Nephron (organoid): ENCODE measurements around the gene SDSL.

Experiments
- H3K27ac Mint-ChIP-seq, 3 experiments: 2 replicates each; pipeline ENCODE4 v1.8.0; 2020; ENCODE audit warnings: mixed read lengths in 3 of 3, mild to moderate bottlenecking in 2 of 3, moderate library complexity in 1 of 3
- H3K27me3 Mint-ChIP-seq: 2 replicates; pipeline ENCODE4 v1.8.0; 2021; ENCODE audit warnings: low read depth, mild to moderate bottlenecking, moderate library complexity, mixed read lengths
- H3K36me3 Mint-ChIP-seq: 2 replicates; pipeline ENCODE4 v1.8.0; 2020; ENCODE audit warnings: low read depth, mixed read lengths
- H3K4me1 Mint-ChIP-seq: 2 replicates; pipeline ENCODE4 v1.8.0; 2020; ENCODE audit warnings: mixed read lengths
- H3K4me3 Mint-ChIP-seq, 3 experiments: 2 replicates each; pipeline ENCODE4 v1.8.0; 2020; ENCODE audit warnings: mild to moderate bottlenecking in 3 of 3, mixed read lengths in 3 of 3, moderate library complexity in 2 of 3
- H3K9me3 Mint-ChIP-seq: 2 replicates; pipeline ENCODE4 v1.8.0; 2020; ENCODE audit warnings: mixed read lengths
- TF ChIP-seq, protein P1 (sequence below), 3 experiments: fragments of 200-600 bp; sonication (generic); IDR thresholded peaks; one replicate each; pipeline ENCODE4 v1.5.0; 2021; ENCODE audit warnings: antibody characterized with exemption in 3 of 3; ENCODE audit not compliant: unreplicated experiment in 3 of 3

Gene SDSL

GRCh38 chr12:113440336-113440735 is 18.2 kb downstream of the SDSL start:
- H3K4me1 Mint-ChIP-seq: no peaks in the 10 kb centered on the region

DNA sequence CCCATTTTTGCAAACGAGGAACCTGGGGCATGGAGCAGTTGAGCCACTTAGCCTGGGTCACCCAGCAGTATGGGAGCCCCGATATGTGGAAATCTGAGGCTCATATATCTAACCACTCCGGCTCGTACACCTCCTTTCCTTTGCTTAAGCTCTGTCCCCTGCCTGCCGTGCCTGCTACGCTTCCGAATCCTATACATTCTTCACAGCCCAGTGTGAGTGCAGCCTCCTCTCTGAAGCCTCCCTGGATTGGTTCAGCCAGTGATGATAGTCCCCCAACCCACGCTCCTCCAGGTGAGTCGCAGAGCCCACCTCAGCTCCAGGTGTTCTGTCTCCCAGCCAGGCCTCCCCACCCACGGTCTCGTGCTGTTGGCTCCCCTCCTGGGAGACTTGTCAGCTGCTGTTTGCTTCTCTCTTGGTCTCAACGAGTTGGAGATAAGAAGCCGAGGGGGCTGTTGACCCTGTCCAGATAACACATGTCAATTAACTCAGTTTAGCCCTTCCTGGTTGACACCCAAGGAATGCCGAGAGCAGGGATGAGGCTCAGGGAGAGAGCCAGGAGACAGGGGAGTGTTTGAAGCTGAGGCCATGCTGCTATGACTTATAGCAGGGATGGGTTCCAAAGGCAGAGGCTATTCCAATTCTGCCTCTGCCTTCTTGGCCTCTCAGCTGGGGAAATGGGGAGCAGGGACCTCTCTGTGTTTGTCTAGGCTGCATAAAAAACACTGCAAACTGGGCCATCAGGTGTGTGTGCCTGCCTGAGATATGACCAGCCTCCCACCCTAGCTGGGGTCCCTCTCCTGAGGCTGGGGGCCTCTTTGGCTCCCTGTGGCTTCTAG is 19.0 kb downstream of the SDSL start:
- no peak overlapping the region for H3K4me3 Mint-ChIP-seq
- H3K9me3 Mint-ChIP-seq: peaks cover 4% of the 10 kb centered on the region
- H3K36me3 Mint-ChIP-seq: no peaks in the 10 kb centered on the region
- TF ChIP-seq, protein P1, sequence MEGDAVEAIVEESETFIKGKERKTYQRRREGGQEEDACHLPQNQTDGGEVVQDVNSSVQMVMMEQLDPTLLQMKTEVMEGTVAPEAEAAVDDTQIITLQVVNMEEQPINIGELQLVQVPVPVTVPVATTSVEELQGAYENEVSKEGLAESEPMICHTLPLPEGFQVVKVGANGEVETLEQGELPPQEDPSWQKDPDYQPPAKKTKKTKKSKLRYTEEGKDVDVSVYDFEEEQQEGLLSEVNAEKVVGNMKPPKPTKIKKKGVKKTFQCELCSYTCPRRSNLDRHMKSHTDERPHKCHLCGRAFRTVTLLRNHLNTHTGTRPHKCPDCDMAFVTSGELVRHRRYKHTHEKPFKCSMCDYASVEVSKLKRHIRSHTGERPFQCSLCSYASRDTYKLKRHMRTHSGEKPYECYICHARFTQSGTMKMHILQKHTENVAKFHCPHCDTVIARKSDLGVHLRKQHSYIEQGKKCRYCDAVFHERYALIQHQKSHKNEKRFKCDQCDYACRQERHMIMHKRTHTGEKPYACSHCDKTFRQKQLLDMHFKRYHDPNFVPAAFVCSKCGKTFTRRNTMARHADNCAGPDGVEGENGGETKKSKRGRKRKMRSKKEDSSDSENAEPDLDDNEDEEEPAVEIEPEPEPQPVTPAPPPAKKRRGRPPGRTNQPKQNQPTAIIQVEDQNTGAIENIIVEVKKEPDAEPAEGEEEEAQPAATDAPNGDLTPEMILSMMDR (IDR thresholded peaks at IDR 0.05; ENCODE audit: unreplicated experiment in 3 of 3): no peak
- H3K4me1 Mint-ChIP-seq: no peaks in the 10 kb centered on the region
- H3K27ac Mint-ChIP-seq: no peak overlapping the region
- peaks cover 35% of the 10 kb centered on the region for H3K27me3 Mint-ChIP-seq

More at GRCh38 chr12:113440336-113440735, 18.2 kb downstream of the SDSL start:
- Mint-ChIP-seq H3K27ac (no peak overlapping the region), H3K4me3 (no peak overlapping the region), H3K9me3 (no peaks in the 10 kb centered on the region), H3K27me3 (peaks cover 27% of the 10 kb centered on the region), H3K36me3 (no peaks in the 10 kb centered on the region)
- TF ChIP-seq, protein P1 (IDR thresholded peaks at IDR 0.05; ENCODE audit: unreplicated experiment in 3 of 3): no peak

DNA sequence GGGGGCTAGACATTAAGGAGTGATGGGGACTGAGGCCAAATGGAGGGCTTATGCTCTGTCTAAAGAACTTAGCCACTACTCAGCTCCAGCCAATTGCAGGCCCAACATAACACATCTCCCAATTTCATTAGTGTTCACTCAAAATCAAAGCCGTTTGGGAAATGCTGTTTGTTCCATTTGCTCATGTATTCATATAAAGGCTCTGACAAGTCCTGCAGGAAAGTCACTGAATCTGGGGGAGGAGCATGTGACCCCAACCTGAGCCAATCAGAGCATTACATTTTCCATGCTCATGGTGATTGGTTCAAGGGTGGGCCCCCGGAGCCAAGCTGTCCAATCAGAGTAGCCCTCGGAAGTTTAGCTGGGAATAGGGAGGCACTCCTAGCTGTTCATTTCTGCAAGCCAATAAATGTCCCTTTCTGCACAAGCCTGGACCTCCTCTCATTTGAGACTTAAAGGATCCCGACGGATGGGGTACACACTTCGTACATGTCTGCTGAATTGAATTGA is 20.9 kb downstream of the SDSL start:
- Mint-ChIP-seq H3K9me3 (peaks cover 4% of the 10 kb centered on the region), H3K36me3 (no peaks in the 10 kb centered on the region), H3K4me3 (no peak overlapping the region), H3K4me1 (no peaks in the 10 kb centered on the region), H3K27me3 (peaks cover 49% of the 10 kb centered on the region), H3K27ac (no peak overlapping the region)
- TF ChIP-seq, protein P1 (IDR thresholded peaks at IDR 0.05; ENCODE audit: unreplicated experiment in 3 of 3): no peak

- Mint-ChIP-seq H3K9me3 (peaks cover 4% of the 10 kb centered on the region), H3K36me3 (no peaks in the 10 kb centered on the region), H3K27me3 (peaks cover 59% of the 10 kb centered on the region), H3K4me3 (no peak overlapping the region), H3K4me1 (no peaks in the 10 kb centered on the region), H3K27ac (no peak overlapping the region)
- TF ChIP-seq, protein P1 (IDR thresholded peaks at IDR 0.05; ENCODE audit: unreplicated experiment in 3 of 3): no peak
Measured at GRCh38 chr12:113445544-113446171, 23.5 kb downstream of the SDSL start.

- Mint-ChIP-seq H3K27ac (no peak overlapping the region), H3K9me3 (peaks cover 4% of the 10 kb centered on the region), H3K4me3 (no peak overlapping the region), H3K27me3 (peaks cover 64% of the 10 kb centered on the region), H3K4me1 (no peaks in the 10 kb centered on the region), H3K36me3 (no peaks in the 10 kb centered on the region)
- TF ChIP-seq, protein P1 (IDR thresholded peaks at IDR 0.05; ENCODE audit: unreplicated experiment in 3 of 3): no peak
Measured at GRCh38 chr12:113448873-113449272, 26.7 kb downstream of the SDSL start.
